Trophoblast cell (in vitro differentiated cells and primary cell): ENCODE results near the gene PAIP2B.

ENCODE experiments used
- DNase-seq, 2 donors: peaks; one replicate each; pipeline ENCODE4 v3.0.0-alpha.2; 2016
- H2AFZ ChIP-seq: 2 replicates; pipeline ENCODE4 v1.6.1; 2013; ENCODE audit warnings: low read length, moderate library complexity, mild to moderate bottlenecking; ENCODE audit not compliant: insufficient read depth, poor library complexity
- H2AK5ac ChIP-seq: 2 replicates; pipeline ENCODE4 v1.6.1; 2013; ENCODE audit warnings: mild to moderate bottlenecking, low read length
- H2BK120ac ChIP-seq: 2 replicates; pipeline ENCODE4 v1.6.1; 2013; ENCODE audit warnings: low read length, mild to moderate bottlenecking, moderate library complexity; ENCODE audit not compliant: insufficient read depth, poor library complexity
- H2BK12ac ChIP-seq: 2 replicates; pipeline ENCODE4 v1.6.1; 2013; ENCODE audit warnings: mild to moderate bottlenecking, low read length, moderate library complexity
- H2BK5ac ChIP-seq: 2 replicates; pipeline ENCODE4 v1.6.1; 2013; ENCODE audit warnings: low read length, low read depth, moderate library complexity, mild to moderate bottlenecking; ENCODE audit not compliant: poor library complexity
- H3K14ac ChIP-seq: 2 replicates; pipeline ENCODE4 v1.6.1; 2013; ENCODE audit warnings: mild to moderate bottlenecking, low read length
- H3K18ac ChIP-seq: 2 replicates; pipeline ENCODE4 v1.6.1; 2013; ENCODE audit warnings: mild to moderate bottlenecking, low read length
- H3K23ac ChIP-seq: 2 replicates; pipeline ENCODE4 v1.6.1; 2013; ENCODE audit warnings: low read length
- H3K27ac ChIP-seq: 2 replicates; pipeline ENCODE4 v1.5.1; 2013; ENCODE audit warnings: low read depth, mild to moderate bottlenecking, inconsistent platforms, low read length, moderate library complexity
- H3K27me3 ChIP-seq: 2 replicates; pipeline ENCODE4 v1.6.1; 2013; ENCODE audit warnings: inconsistent platforms, mild to moderate bottlenecking, low read length, moderate library complexity; ENCODE audit not compliant: insufficient read depth
- H3K36me3 ChIP-seq, 2 experiments: 1 replicate in 1 of 2; 2 replicates in 1 of 2; pipeline ENCODE4 v1.6.1; 2013; ENCODE audit warnings: low read length in 2 of 2, mild to moderate bottlenecking in 2 of 2, moderate library complexity in 1 of 2; ENCODE audit not compliant: insufficient read depth in 2 of 2, control insufficient read depth in 1 of 2
- H3K4ac ChIP-seq: 2 replicates; pipeline ENCODE4 v1.6.1; 2013; ENCODE audit warnings: low read depth, mild to moderate bottlenecking, low read length, moderate library complexity
- H3K4me1 ChIP-seq, 2 experiments: 1 replicate in 1 of 2; 2 replicates in 1 of 2; pipeline ENCODE4 v1.6.1; 2013; ENCODE audit warnings: low read length in 2 of 2, mild to moderate bottlenecking in 2 of 2, moderate library complexity in 1 of 2; ENCODE audit not compliant: insufficient read depth in 2 of 2, control insufficient read depth in 1 of 2
- H3K4me2 ChIP-seq: 2 replicates; pipeline ENCODE4 v1.6.1; 2013; ENCODE audit warnings: inconsistent platforms, mild to moderate bottlenecking, low read length, moderate library complexity
- H3K4me3 ChIP-seq: 2 replicates; pipeline ENCODE4 v1.5.1; 2013; ENCODE audit warnings: mild to moderate bottlenecking, low read depth, low read length, inconsistent platforms
- H3K79me1 ChIP-seq: one replicate; pipeline ENCODE4 v1.6.1; 2013; ENCODE audit warnings: low read length
- H3K79me2 ChIP-seq: 2 replicates; pipeline ENCODE4 v1.6.1; 2013; ENCODE audit warnings: low read length, mild to moderate bottlenecking; ENCODE audit not compliant: control insufficient read depth, insufficient read depth, poor library complexity
- H3K9ac ChIP-seq: 2 replicates; pipeline ENCODE4 v1.6.1; 2013; ENCODE audit warnings: mild to moderate bottlenecking, low read length
- H3K9me3 ChIP-seq: 2 replicates; pipeline ENCODE4 v1.6.1; 2013; ENCODE audit warnings: low read depth, mild to moderate bottlenecking, control low read depth, inconsistent platforms, low read length; ENCODE audit not compliant: insufficient read depth
- H4K12ac ChIP-seq: 2 replicates; pipeline ENCODE4 v1.6.1; 2013; ENCODE audit warnings: low read depth, mild to moderate bottlenecking, low read length, moderate library complexity
- H4K8ac ChIP-seq: 2 replicates; pipeline ENCODE4 v1.6.1; 2013; ENCODE audit warnings: low read depth, mild to moderate bottlenecking, low read length, moderate library complexity
- H4K91ac ChIP-seq: one replicate; pipeline ENCODE4 v1.6.1; 2013; ENCODE audit warnings: low read depth, mild to moderate bottlenecking, low read length, moderate library complexity
- WGBS: extraction: QIAGEN DNeasy Blood & Tissue Kit; methylation state at CpG from one replicate; pipeline ENCODE4 v1.1.7; 2013; ENCODE audit warnings: missing lambda C conversion rate; ENCODE audit not compliant: insufficient read length, insufficient coverage; ENCODE audit errors: extremely low coverage; 5-methylcytosine and 5-hydroxymethylcytosine counted together

The PAIP2B gene

GRCh38 chr2:71212336-71212735 lies 14.6 kb downstream of the PAIP2B start:
- H3K4me1 ChIP-seq = no peaks in the 10 kb centered on the region
- no peak overlapping the region for H2BK120ac ChIP-seq
- H3K4me3 ChIP-seq = no peak overlapping the region
- WGBS = no CpG with 5 or more reads among the region's 2 CpGs
- H3K4me2 ChIP-seq = no peak overlapping the region
- no peak overlapping the region for H2BK12ac ChIP-seq
- H3K27ac ChIP-seq = no peak overlapping the region
- no peak overlapping the region for H3K14ac ChIP-seq
- no peak overlapping the region for H2AK5ac ChIP-seq
- no peaks in the 10 kb centered on the region for H3K27me3 ChIP-seq
- H4K8ac ChIP-seq = no peak overlapping the region
- no peak overlapping the region for H4K12ac ChIP-seq
- no peaks in the 10 kb centered on the region for H3K36me3 ChIP-seq
- H3K9ac ChIP-seq = no peak overlapping the region
- H3K23ac ChIP-seq = no peak overlapping the region
- DNase-seq = peak in 1 of 2 donors; percentile 24
- H3K4ac ChIP-seq = no peak overlapping the region
- H3K9me3 ChIP-seq = no peaks in the 10 kb centered on the region
- no peaks in the 10 kb centered on the region for H3K79me2 ChIP-seq
- H3K18ac ChIP-seq = no peak overlapping the region
- H2BK5ac ChIP-seq = no peak overlapping the region
- no peak overlapping the region for H2AFZ ChIP-seq
- H4K91ac ChIP-seq = no peak overlapping the region
- H3K79me1 ChIP-seq = no peaks in the 10 kb centered on the region

DNA sequence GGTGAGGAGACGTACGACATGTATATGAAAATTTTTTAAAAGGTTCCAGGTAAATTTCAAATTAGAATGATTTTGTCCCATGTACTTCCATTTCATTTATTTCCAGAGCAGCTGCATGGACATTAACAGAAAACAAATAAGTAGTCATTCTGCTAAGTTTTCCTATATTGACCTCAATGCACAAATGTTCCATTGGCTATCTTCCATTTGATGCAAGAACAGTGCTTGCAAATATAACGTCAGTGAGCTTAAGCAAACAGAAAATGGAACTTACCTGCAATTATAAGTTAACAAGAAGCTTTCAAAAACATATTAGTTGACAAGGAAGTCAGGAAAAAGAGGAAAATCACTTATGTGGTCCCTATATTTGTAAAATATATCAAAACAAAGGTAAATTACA lies 16.6 kb downstream of the PAIP2B start:
- Histone ChIP-seq H3K4me1 (no peaks in the 10 kb centered on the region), H4K12ac (no peak overlapping the region), H3K9me3 (no peaks in the 10 kb centered on the region), H3K27me3 (no peaks in the 10 kb centered on the region), H4K91ac (no peak overlapping the region), H2BK5ac (no peak overlapping the region), H3K18ac (no peak overlapping the region), H3K79me1 (no peaks in the 10 kb centered on the region), H3K23ac (no peak overlapping the region), H3K4me2 (no peak overlapping the region), H3K27ac (no peak overlapping the region), H3K4ac (no peak overlapping the region), H3K9ac (no peak overlapping the region), H2BK12ac (no peak overlapping the region), H3K14ac (no peak overlapping the region), H4K8ac (no peak overlapping the region), H2AK5ac (no peak overlapping the region), H3K79me2 (no peaks in the 10 kb centered on the region), H2BK120ac (no peak overlapping the region), H3K36me3 (no peaks in the 10 kb centered on the region), H3K4me3 (no peak overlapping the region), H2AFZ (no peak overlapping the region)
- no CpG with 5 or more reads among the region's 3 CpGs for WGBS
- DNase-seq = no peak

DNA sequence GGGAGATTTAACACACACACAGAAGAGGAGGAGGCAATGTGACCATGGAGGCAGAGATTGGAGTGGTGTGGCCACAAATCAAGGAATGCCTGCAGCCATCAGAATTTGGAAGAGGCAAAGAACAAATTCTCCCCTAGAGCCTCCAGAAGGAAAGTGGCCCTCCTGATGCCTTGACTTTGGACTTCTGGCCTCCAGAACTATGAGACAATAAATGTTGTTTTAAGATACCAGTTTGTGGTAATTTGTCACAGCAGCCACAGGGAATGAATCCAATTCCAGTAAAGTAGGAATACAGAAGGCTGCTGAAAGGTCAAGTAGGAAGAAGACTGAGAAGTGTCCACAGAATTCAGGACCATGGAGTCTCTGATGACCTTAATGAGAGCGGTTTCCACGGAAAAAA lies 18.1 kb downstream of the PAIP2B start:
- H3K4me1 ChIP-seq = no peaks in the 10 kb centered on the region
- no peak overlapping the region for H4K12ac ChIP-seq
- no peaks in the 10 kb centered on the region for H3K27me3 ChIP-seq
- no peak overlapping the region for H3K4me3 ChIP-seq
- no peak overlapping the region for H2AK5ac ChIP-seq
- DNase-seq = no peak
- no peak overlapping the region for H2BK5ac ChIP-seq
- H4K8ac ChIP-seq = no peak overlapping the region
- no peak overlapping the region for H3K14ac ChIP-seq
- no peak overlapping the region for H3K18ac ChIP-seq
- WGBS = no CpG with 5 or more reads among the region's 2 CpGs
- no peak overlapping the region for H2BK120ac ChIP-seq
- H3K36me3 ChIP-seq = no peaks in the 10 kb centered on the region
- no peak overlapping the region for H3K4me2 ChIP-seq
- no peak overlapping the region for H3K4ac ChIP-seq
- no peaks in the 10 kb centered on the region for H3K79me2 ChIP-seq
- no peak overlapping the region for H2BK12ac ChIP-seq
- H3K9me3 ChIP-seq = no peaks in the 10 kb centered on the region
- no peak overlapping the region for H3K23ac ChIP-seq
- H3K79me1 ChIP-seq = no peaks in the 10 kb centered on the region
- no peak overlapping the region for H3K9ac ChIP-seq
- no peak overlapping the region for H3K27ac ChIP-seq
- no peak overlapping the region for H4K91ac ChIP-seq
- no peak overlapping the region for H2AFZ ChIP-seq

DNA sequence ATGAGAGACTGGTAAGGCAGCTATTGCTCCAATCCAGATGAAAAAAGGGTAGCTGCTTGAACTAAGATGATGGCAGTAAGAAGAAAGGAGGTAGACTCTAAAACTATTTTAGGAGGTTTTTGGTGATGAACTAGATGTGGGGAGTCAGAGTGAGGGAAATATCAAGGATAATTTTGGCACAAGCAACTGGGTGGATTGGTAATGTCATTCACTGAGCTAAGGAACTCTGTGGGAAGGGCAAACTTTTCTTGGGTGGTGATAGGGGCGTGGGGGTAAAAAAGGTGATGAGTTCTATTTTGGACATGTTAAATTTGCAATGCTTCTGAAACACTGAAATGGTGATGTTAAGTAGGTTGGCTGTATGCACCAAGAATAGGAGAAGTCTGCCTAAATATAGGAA lies 19.3 kb downstream of the PAIP2B start:
- no peak overlapping the region for H3K9ac ChIP-seq
- WGBS = no CpG with 5 or more reads among the region's 1 CpG
- no peaks in the 10 kb centered on the region for H3K79me1 ChIP-seq
- no peak overlapping the region for H3K14ac ChIP-seq
- no peak overlapping the region for H2BK120ac ChIP-seq
- H2BK5ac ChIP-seq = no peak overlapping the region
- no peaks in the 10 kb centered on the region for H3K27me3 ChIP-seq
- no peak overlapping the region for H4K91ac ChIP-seq
- H3K79me2 ChIP-seq = no peaks in the 10 kb centered on the region
- no peak overlapping the region for H2AFZ ChIP-seq
- H3K18ac ChIP-seq = no peak overlapping the region
- H2AK5ac ChIP-seq = no peak overlapping the region
- no peaks in the 10 kb centered on the region for H3K36me3 ChIP-seq
- H2BK12ac ChIP-seq = no peak overlapping the region
- H3K4me3 ChIP-seq = no peak overlapping the region
- no peak overlapping the region for H3K27ac ChIP-seq
- H3K4me1 ChIP-seq = no peaks in the 10 kb centered on the region
- H3K4me2 ChIP-seq = no peak overlapping the region
- no peak overlapping the region for H4K12ac ChIP-seq
- H3K4ac ChIP-seq = no peak overlapping the region
- no peak overlapping the region for H3K23ac ChIP-seq
- no peak overlapping the region for H4K8ac ChIP-seq
- no peaks in the 10 kb centered on the region for H3K9me3 ChIP-seq
- DNase-seq = no peak

DNA sequence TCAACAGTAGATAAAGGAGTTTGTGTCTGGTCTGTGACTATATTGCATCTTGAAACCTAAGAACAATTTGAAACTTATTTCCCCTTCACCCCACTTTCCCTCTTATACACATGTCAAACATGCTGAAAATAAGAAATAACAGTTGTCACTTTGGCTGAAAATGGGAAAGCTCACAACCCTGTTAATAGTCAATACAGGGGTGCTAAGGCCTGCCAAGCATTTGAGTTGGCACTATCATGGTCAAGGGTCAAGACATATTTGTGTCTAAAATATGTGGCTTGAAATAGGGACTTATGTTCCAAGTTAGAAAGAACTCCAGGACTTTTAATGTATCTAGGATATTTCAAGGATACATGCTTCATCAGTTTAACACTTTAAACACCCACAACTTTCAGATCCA lies 20.6 kb downstream of the PAIP2B start:
- Histone ChIP-seq H2BK5ac (no peak overlapping the region), H3K4me2 (no peak overlapping the region), H3K27ac (no peak overlapping the region), H3K79me2 (no peaks in the 10 kb centered on the region), H2AK5ac (no peak overlapping the region), H3K27me3 (no peaks in the 10 kb centered on the region), H3K9me3 (no peaks in the 10 kb centered on the region), H3K18ac (no peak overlapping the region), H2BK12ac (no peak overlapping the region), H3K79me1 (no peaks in the 10 kb centered on the region), H2BK120ac (no peak overlapping the region), H2AFZ (no peak overlapping the region), H3K23ac (no peak overlapping the region), H3K14ac (no peak overlapping the region), H4K8ac (no peak overlapping the region), H4K12ac (no peak overlapping the region), H3K4ac (no peak overlapping the region), H3K4me1 (no peaks in the 10 kb centered on the region), H4K91ac (no peak overlapping the region), H3K36me3 (no peaks in the 10 kb centered on the region), H3K9ac (no peak overlapping the region), H3K4me3 (no peak overlapping the region)
- DNase-seq = no peak
